H1 (cell line): ENCODE results near the gene BFSP2. TPM values are rescaled to one million over a fixed set of nuclear protein-coding genes. Genes with fewer than 3 reads are reported as not detected.

Experiments
- CTCF ChIA-PET: fragments of 300-600 bp; sonication (Branson Sonifier 250); formaldehyde crosslinking; loops from one replicate; lab custom pipeline; 2021; ENCODE audit not compliant: partially characterized antibody; lab: Charles Lee
- POLR2A ChIA-PET: fragments of 300-600 bp; sonication (Branson Sonifier 250); formaldehyde crosslinking; loops from one replicate; lab custom pipeline; 2021; ENCODE audit warnings: inconsistent platforms; ENCODE audit not compliant: partially characterized antibody; lab: Charles Lee
- DNase-seq, 2 experiments: peaks; one replicate each; pipeline versions ENCODE4 v3.0.0 to v3.0.0-alpha.2; 2010 to 2022; ENCODE audit warnings: low spot score in 2 of 2, low read depth in 1 of 2, mixed read lengths in 1 of 2
- FAIRE-seq: peaks from 2 replicates; lab custom pipeline; 2011; peaks lifted over from hg19 to GRCh38; lab: Jason Lieb, UNC
- H2AFZ ChIP-seq: 2 replicates; pipeline ENCODE4 v1.8.1; 2012; ENCODE audit warnings: low read length, inconsistent platforms
- H2AK5ac ChIP-seq: 2 replicates; pipeline ENCODE4 v1.6.1; 2013; ENCODE audit warnings: low read depth, low read length
- H2BK120ac ChIP-seq: replicated peaks from 2 replicates; pipeline ENCODE3; 2013; ENCODE audit warnings: low read depth, low read length, inconsistent platforms
- H2BK12ac ChIP-seq: 2 replicates; pipeline ENCODE4 v1.6.1; 2013; ENCODE audit warnings: low read depth, low read length
- H2BK15ac ChIP-seq: 2 replicates; pipeline ENCODE4 v1.6.1; 2013; ENCODE audit warnings: low read length
- H2BK20ac ChIP-seq: 2 replicates; pipeline ENCODE4 v1.6.1; 2013; ENCODE audit warnings: low read length
- H2BK5ac ChIP-seq: 2 replicates; pipeline ENCODE4 v1.6.1; 2013; ENCODE audit warnings: low read depth, low read length
- H3K14ac ChIP-seq: 2 replicates; pipeline ENCODE4 v1.6.1; 2013; ENCODE audit warnings: inconsistent platforms; ENCODE audit not compliant: insufficient read length
- H3K18ac ChIP-seq: 2 replicates; pipeline ENCODE4 v1.6.1; 2013; ENCODE audit warnings: low read length; ENCODE audit errors: extremely low read depth
- H3K23ac ChIP-seq: 2 replicates; pipeline ENCODE4 v1.6.1; 2013; ENCODE audit warnings: inconsistent platforms; ENCODE audit not compliant: insufficient read length
- H3K23me2 ChIP-seq: 2 replicates; pipeline ENCODE4 v1.6.1; 2013; ENCODE audit warnings: low read depth, low read length
- H3K27ac ChIP-seq: 2 replicates; pipeline ENCODE4 v1.6.1; 2011; ENCODE audit warnings: low read depth, low read length, inconsistent platforms
- H3K27me3 ChIP-seq, 4 experiments: replicated peaks in 1 of 4; 1 replicate in 1 of 4; 2 replicates in 3 of 4; pipeline versions ENCODE4 v1.6.1 to v1.8.1; 2011 to 2013; ENCODE audit warnings: low read length in 3 of 4, mild to moderate bottlenecking in 3 of 4, inconsistent platforms in 2 of 4, mixed read lengths in 2 of 4, moderate library complexity in 1 of 4; ENCODE audit not compliant: control insufficient read depth in 3 of 4, insufficient read depth in 3 of 4; ENCODE audit errors: extremely low read depth in 1 of 4
- H3K36me3 ChIP-seq, 4 experiments: 2 replicates each; pipeline versions ENCODE4 v1.6.1 to v1.8.1; 2011 to 2013; ENCODE audit warnings: mild to moderate bottlenecking in 4 of 4, low read length in 3 of 4, moderate library complexity in 2 of 4, control low read depth in 1 of 4, inconsistent platforms in 1 of 4; ENCODE audit not compliant: insufficient read depth in 4 of 4, control insufficient read depth in 2 of 4
- H3K4ac ChIP-seq: replicated peaks from 2 replicates; pipeline ENCODE3; 2013; ENCODE audit warnings: low read length, low read depth, mixed read lengths, inconsistent platforms; ENCODE audit not compliant: insufficient read length
- H3K4me1 ChIP-seq, 4 experiments: replicated peaks in 1 of 4; 1 replicate in 1 of 4; 2 replicates in 3 of 4; pipeline versions ENCODE4 v1.6.1 to v1.8.1; 2011 to 2013; ENCODE audit warnings: low read length in 3 of 4, inconsistent platforms in 2 of 4, mixed read lengths in 1 of 4; ENCODE audit not compliant: insufficient read depth in 4 of 4, control insufficient read depth in 3 of 4
- H3K4me2 ChIP-seq, 2 experiments: 2 replicates each; pipeline versions ENCODE4 v1.6.1 to v1.8.1; 2011 to 2013; ENCODE audit warnings: low read depth in 2 of 2, low read length in 2 of 2, control low read depth in 1 of 2, inconsistent platforms in 1 of 2, mild to moderate bottlenecking in 1 of 2; ENCODE audit not compliant: insufficient read depth in 1 of 2
- H3K4me3 ChIP-seq, 4 experiments: fragments of 200-600, 300-600 bp in 1 of 4; sonication (generic), shearing (Covaris generic), sonication (Bioruptor Twin) in 1 of 4; 2 replicates each; pipeline versions ENCODE4 v1.5.1 to v1.8.1; 2011 to 2016; ENCODE audit warnings: low read length in 4 of 4, low read depth in 3 of 4, control low read depth in 2 of 4, inconsistent platforms in 2 of 4, mild to moderate bottlenecking in 2 of 4, mixed read lengths in 1 of 4, moderate library complexity in 1 of 4; ENCODE audit not compliant: insufficient read depth in 2 of 4; ENCODE audit errors: extremely low read depth in 1 of 4
- H3K56ac ChIP-seq: replicated peaks from 2 replicates; pipeline ENCODE3; 2013; ENCODE audit warnings: low read depth, mild to moderate bottlenecking, mixed read lengths, low read length, inconsistent platforms; ENCODE audit not compliant: insufficient read length
- H3K79me1 ChIP-seq: 2 replicates; pipeline ENCODE4 v1.6.1; 2013; ENCODE audit warnings: low read depth, low read length, control low read depth
- H3K79me2 ChIP-seq, 2 experiments: 2 replicates each; pipeline versions ENCODE4 v1.6.1 to v1.8.1; 2012 to 2013; ENCODE audit warnings: low read length in 2 of 2, mild to moderate bottlenecking in 2 of 2, inconsistent platforms in 1 of 2; ENCODE audit not compliant: insufficient read depth in 2 of 2, control insufficient read depth in 1 of 2
- H3K9ac ChIP-seq, 4 experiments: replicated peaks in 1 of 4; 1 replicate in 1 of 4; 2 replicates in 3 of 4; pipeline versions ENCODE4 v1.6.1 to v1.8.1; 2011 to 2013; ENCODE audit warnings: low read depth in 3 of 4, low read length in 3 of 4, control low read depth in 2 of 4, mild to moderate bottlenecking in 2 of 4, moderate library complexity in 2 of 4, inconsistent platforms in 1 of 4; ENCODE audit errors: extremely low read depth in 1 of 4
- H3K9me3 ChIP-seq, 2 experiments: 2 replicates each; pipeline versions ENCODE4 v1.6.1 to v1.8.1; 2012 to 2013; ENCODE audit warnings: mild to moderate bottlenecking in 2 of 2, moderate library complexity in 2 of 2, control low read depth in 1 of 2, inconsistent platforms in 1 of 2, low read depth in 1 of 2, low read length in 1 of 2, mixed read lengths in 1 of 2; ENCODE audit not compliant: insufficient read depth in 2 of 2
- H4K20me1 ChIP-seq, 2 experiments: replicated peaks in 1 of 2; 2 replicates each; pipeline versions ENCODE3 to v1.8.1; 2011 to 2013; ENCODE audit warnings: inconsistent platforms in 2 of 2, low read length in 2 of 2, mild to moderate bottlenecking in 1 of 2; ENCODE audit not compliant: insufficient read depth in 2 of 2, control insufficient read depth in 1 of 2
- H4K5ac ChIP-seq: 2 replicates; pipeline ENCODE4 v1.6.1; 2013; ENCODE audit warnings: low read length, low read depth, mixed read lengths, inconsistent platforms; ENCODE audit not compliant: insufficient read length
- H4K8ac ChIP-seq: 2 replicates; pipeline ENCODE4 v1.8.0; 2013; ENCODE audit warnings: mild to moderate bottlenecking, moderate library complexity, low read length, inconsistent platforms; ENCODE audit not compliant: insufficient read depth; ENCODE audit errors: extremely low read depth
- H4K91ac ChIP-seq: replicated peaks from 2 replicates; pipeline ENCODE3; 2013; ENCODE audit warnings: low read length, mixed read lengths, inconsistent platforms; ENCODE audit not compliant: insufficient read length
- ASH2L ChIP-seq: fragments of 200-600, 300-600 bp; sonication (generic); IDR thresholded peaks from one replicate; pipeline ENCODE4 v1.7.1; 2017; ENCODE audit warnings: low read length
- CEBPB ChIP-seq: IDR thresholded peaks from 2 replicates; pipeline ENCODE4 v1.6.1; 2012; ENCODE audit warnings: low read depth, low read length
- GABPA ChIP-seq: IDR thresholded peaks from 2 replicates; pipeline ENCODE4 v1.6.1; 2011; ENCODE audit warnings: mild to moderate bottlenecking, low read length, moderate library complexity, borderline replicate concordance; ENCODE audit not compliant: insufficient read depth
- HDAC2 ChIP-seq, 2 experiments: fragments of 300-600 bp in 1 of 2; sonication (generic) in 1 of 2; IDR thresholded peaks; 2 replicates each; pipeline ENCODE4 v1.6.1; 2011 to 2012; ENCODE audit warnings: low read depth in 2 of 2, low read length in 2 of 2, mild to moderate bottlenecking in 2 of 2, moderate library complexity in 2 of 2, borderline replicate concordance in 1 of 2, inconsistent platforms in 1 of 2
- KDM4A ChIP-seq: IDR thresholded peaks from one replicate; pipeline ENCODE4 v1.7.1; 2012; ENCODE audit warnings: low read depth, mild to moderate bottlenecking, moderate library complexity, low read length, inconsistent platforms; ENCODE audit not compliant: severe bottlenecking
- MAFK ChIP-seq: IDR thresholded peaks from 2 replicates; pipeline ENCODE4 v1.6.1; 2012; ENCODE audit warnings: low read depth, mild to moderate bottlenecking, improper control_type of control experiment, low read length
- MAX ChIP-seq: IDR thresholded peaks from 2 replicates; pipeline ENCODE4 v1.6.1; 2012; ENCODE audit warnings: inconsistent platforms
- RBBP5 ChIP-seq: IDR thresholded peaks from 2 replicates; pipeline ENCODE4 v1.7.1; 2012; ENCODE audit warnings: low read depth, mild to moderate bottlenecking, inconsistent platforms, low read length, moderate library complexity, borderline replicate concordance
- SIRT6 ChIP-seq: IDR thresholded peaks from one replicate; pipeline ENCODE4 v1.7.1; 2012; ENCODE audit warnings: low read length, inconsistent platforms
- SIX5 ChIP-seq: IDR thresholded peaks from 2 replicates; pipeline ENCODE4 v1.6.1; 2011; ENCODE audit warnings: mild to moderate bottlenecking, low read depth, low read length
- SRF ChIP-seq: IDR thresholded peaks from 2 replicates; pipeline ENCODE4 v1.6.1; 2011; ENCODE audit warnings: mild to moderate bottlenecking, low read depth, low read length, moderate library complexity
- TEAD4 ChIP-seq: IDR thresholded peaks from 2 replicates; pipeline ENCODE4 v1.6.1; 2012; ENCODE audit warnings: low read depth, low read length, inconsistent platforms, mixed read lengths
- WGBS, 2 experiments: shearing (Covaris generic) in 1 of 2; methylation state at CpG; one replicate each; pipeline versions ENCODE4 v1.1.6 to v1.1.7; 2013 to 2015; ENCODE audit warnings: low lambda C conversion rate in 2 of 2, mixed read lengths in 2 of 2, inconsistent platforms in 1 of 2, low coverage in 1 of 2, missing lambda C conversion rate in 1 of 2; ENCODE audit not compliant: insufficient replicate concordance in 2 of 2, insufficient coverage in 1 of 2, insufficient read length in 1 of 2; ENCODE audit errors: extremely low coverage in 1 of 2, missing lambda C conversion rate in 1 of 2; 5-methylcytosine and 5-hydroxymethylcytosine counted together
- polyA plus RNA-seq, 7 experiments: library from polyadenylated mRNA; depleted of rRNA in 3 of 7; stranded (reverse) in 5 of 7; unstranded in 2 of 7; fragments of >200 nt in 5 of 7; fragments of 200-250 nt in 2 of 7; gene quantifications; 1 replicate in 5 of 7; 2 replicates in 1 of 7; 4 replicates in 1 of 7; pipeline versions ENCODE4 v1.2.1 to v1.2.3, GENCODE V29; 2011 to 2013; ENCODE audit warnings: missing spikeins in 2 of 7, mixed read lengths in 2 of 7
- total RNA-seq: library from RNA; stranded (reverse); fragmentation: NEBNext Ultra II Directional; extraction: Animal tissue kit (Norgen Biotek cat#: 25700); gene quantifications from 2 replicates; pipeline ENCODE4 v1.2.1, GENCODE V29; 2021
- TF ChIP-seq, protein P1 (sequence below): IDR thresholded peaks from 2 replicates; pipeline ENCODE4 v1.6.1; 2012; ENCODE audit warnings: low read length, inconsistent platforms

BFSP2 gene
- total and polyA plus RNA-seq, 2 of the 8 experiments (the other 6 are each of a cell fraction or from before 2014, with no cell fraction given): not detected

DNA sequence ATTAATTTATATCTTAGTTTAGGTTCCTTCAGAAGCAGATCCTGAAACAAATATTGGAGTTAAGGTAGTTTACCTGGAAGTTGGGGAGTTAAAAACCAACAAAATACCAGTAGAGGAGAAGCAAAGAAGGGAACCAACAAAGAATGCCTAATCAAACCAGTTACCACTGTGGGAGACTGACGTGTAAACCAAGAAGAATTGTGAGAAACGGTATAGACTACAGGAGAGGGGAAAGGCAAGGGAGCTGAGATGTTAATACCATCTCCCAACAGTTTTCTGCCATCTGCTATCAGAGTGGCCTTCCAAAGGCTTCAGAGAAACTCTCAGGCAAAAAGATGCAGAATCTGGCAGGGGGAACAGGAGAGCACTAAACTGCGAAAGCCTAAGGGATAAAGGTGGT lies 53.5 kb downstream of the BFSP2 start:
- no peak overlapping the region for H4K8ac ChIP-seq
- H3K23me2 ChIP-seq: no peaks in the 10 kb centered on the region
- 86% methylated on average over 3 of the region's 3 CpGs; no CpG with 5 or more reads in 1 of the 2 experiments for WGBS, 2 experiments
- H2BK20ac ChIP-seq: no peak overlapping the region
- H2BK120ac ChIP-seq: no peak overlapping the region
- FAIRE-seq: no peak
- H3K27ac ChIP-seq: no peak overlapping the region
- H3K56ac ChIP-seq: no peak overlapping the region
- no peak overlapping the region for H3K23ac ChIP-seq
- H3K4me1 ChIP-seq: no peaks in the 10 kb centered on the region
- H2BK12ac ChIP-seq: no peak overlapping the region
- CTCF ChIA-PET: interaction anchor here (0.7 to 2.7 kb wide), 7 partner anchors 12 to 727 kb away, joined by 3 to 10 read pairs (median 6); no protein-coding TSS in a partner anchor
- H3K14ac ChIP-seq: no peak overlapping the region
- H2BK15ac ChIP-seq: no peak overlapping the region
- H4K91ac ChIP-seq: no peak overlapping the region
- H3K9me3 ChIP-seq: no peaks in the 10 kb centered on the region
- H4K5ac ChIP-seq: no peak overlapping the region
- POLR2A ChIA-PET: interaction anchor here (1.5 kb wide), 1 partner anchor 12 kb away, joined by 3 read pairs; no protein-coding TSS in a partner anchor
- DNase-seq: no peak
- no peak overlapping the region for H2BK5ac ChIP-seq
- H3K79me1 ChIP-seq: no peaks in the 10 kb centered on the region
- no peak overlapping the region for H3K4ac ChIP-seq
- H3K4me3 ChIP-seq: no peak overlapping the region
- H2AFZ ChIP-seq: no peak overlapping the region
- no peaks in the 10 kb centered on the region for H3K27me3 ChIP-seq
- no peaks in the 10 kb centered on the region for H3K36me3 ChIP-seq
- H3K18ac ChIP-seq: no peak overlapping the region
- H2AK5ac ChIP-seq: no peak overlapping the region
- H3K79me2 ChIP-seq: no peaks in the 10 kb centered on the region
- H3K4me2 ChIP-seq: no peak overlapping the region
- H4K20me1 ChIP-seq: no peaks in the 10 kb centered on the region
- no peak overlapping the region for H3K9ac ChIP-seq
- TF ChIP-seq RBBP5 (no peak), SIRT6 (no peak), MAX (no peak), KDM4A (no peak), SIX5 (no peak), SRF (no peak), MAFK (no peak), CEBPB (no peak), ASH2L (no peak), HDAC2 (IDR thresholded peaks at IDR 0.05; ENCODE audit: borderline replicate concordance in 1 of 2, low read depth in 2 of 2, low read length in 2 of 2) (no peak), GABPA (no peak), TEAD4 (no peak)
- TF ChIP-seq, protein P1, sequence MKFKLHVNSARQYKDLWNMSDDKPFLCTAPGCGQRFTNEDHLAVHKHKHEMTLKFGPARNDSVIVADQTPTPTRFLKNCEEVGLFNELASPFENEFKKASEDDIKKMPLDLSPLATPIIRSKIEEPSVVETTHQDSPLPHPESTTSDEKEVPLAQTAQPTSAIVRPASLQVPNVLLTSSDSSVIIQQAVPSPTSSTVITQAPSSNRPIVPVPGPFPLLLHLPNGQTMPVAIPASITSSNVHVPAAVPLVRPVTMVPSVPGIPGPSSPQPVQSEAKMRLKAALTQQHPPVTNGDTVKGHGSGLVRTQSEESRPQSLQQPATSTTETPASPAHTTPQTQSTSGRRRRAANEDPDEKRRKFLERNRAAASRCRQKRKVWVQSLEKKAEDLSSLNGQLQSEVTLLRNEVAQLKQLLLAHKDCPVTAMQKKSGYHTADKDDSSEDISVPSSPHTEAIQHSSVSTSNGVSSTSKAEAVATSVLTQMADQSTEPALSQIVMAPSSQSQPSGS: no peak
